Measurements from ENCODE around the gene TACC3. TPM values are rescaled to one million over a fixed set of nuclear protein-coding genes. Genes with fewer than 3 reads are reported as not detected.

TACC3 gene
- total and polyA plus RNA-seq, 2 of the 8 experiments (the other 6 are each of a cell fraction or from before 2014, with no cell fraction given), result 73.8 to 148 TPM

DNA sequence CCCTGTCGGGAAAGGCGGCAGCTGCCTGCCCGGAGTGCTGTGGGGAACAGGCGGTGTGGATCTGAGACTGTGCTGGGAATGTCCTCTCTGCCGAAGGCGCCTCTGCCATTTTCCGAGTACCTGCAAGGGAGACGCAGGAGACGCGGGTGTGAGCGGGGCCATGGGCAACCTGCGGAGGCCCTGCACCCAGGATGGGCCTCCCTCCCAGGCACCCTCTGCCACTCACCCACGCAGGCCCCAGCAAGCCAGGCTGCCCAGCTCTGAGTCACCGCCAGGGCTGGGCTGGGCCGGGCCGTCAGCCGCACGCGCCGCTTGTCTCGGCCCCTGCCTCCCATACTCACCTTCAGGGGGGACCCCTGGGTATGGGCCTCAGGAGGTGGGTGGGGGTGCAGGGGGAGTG is 68.2 kb downstream of the TACC3 start (continued):
- TF ChIP-seq, protein P1, sequence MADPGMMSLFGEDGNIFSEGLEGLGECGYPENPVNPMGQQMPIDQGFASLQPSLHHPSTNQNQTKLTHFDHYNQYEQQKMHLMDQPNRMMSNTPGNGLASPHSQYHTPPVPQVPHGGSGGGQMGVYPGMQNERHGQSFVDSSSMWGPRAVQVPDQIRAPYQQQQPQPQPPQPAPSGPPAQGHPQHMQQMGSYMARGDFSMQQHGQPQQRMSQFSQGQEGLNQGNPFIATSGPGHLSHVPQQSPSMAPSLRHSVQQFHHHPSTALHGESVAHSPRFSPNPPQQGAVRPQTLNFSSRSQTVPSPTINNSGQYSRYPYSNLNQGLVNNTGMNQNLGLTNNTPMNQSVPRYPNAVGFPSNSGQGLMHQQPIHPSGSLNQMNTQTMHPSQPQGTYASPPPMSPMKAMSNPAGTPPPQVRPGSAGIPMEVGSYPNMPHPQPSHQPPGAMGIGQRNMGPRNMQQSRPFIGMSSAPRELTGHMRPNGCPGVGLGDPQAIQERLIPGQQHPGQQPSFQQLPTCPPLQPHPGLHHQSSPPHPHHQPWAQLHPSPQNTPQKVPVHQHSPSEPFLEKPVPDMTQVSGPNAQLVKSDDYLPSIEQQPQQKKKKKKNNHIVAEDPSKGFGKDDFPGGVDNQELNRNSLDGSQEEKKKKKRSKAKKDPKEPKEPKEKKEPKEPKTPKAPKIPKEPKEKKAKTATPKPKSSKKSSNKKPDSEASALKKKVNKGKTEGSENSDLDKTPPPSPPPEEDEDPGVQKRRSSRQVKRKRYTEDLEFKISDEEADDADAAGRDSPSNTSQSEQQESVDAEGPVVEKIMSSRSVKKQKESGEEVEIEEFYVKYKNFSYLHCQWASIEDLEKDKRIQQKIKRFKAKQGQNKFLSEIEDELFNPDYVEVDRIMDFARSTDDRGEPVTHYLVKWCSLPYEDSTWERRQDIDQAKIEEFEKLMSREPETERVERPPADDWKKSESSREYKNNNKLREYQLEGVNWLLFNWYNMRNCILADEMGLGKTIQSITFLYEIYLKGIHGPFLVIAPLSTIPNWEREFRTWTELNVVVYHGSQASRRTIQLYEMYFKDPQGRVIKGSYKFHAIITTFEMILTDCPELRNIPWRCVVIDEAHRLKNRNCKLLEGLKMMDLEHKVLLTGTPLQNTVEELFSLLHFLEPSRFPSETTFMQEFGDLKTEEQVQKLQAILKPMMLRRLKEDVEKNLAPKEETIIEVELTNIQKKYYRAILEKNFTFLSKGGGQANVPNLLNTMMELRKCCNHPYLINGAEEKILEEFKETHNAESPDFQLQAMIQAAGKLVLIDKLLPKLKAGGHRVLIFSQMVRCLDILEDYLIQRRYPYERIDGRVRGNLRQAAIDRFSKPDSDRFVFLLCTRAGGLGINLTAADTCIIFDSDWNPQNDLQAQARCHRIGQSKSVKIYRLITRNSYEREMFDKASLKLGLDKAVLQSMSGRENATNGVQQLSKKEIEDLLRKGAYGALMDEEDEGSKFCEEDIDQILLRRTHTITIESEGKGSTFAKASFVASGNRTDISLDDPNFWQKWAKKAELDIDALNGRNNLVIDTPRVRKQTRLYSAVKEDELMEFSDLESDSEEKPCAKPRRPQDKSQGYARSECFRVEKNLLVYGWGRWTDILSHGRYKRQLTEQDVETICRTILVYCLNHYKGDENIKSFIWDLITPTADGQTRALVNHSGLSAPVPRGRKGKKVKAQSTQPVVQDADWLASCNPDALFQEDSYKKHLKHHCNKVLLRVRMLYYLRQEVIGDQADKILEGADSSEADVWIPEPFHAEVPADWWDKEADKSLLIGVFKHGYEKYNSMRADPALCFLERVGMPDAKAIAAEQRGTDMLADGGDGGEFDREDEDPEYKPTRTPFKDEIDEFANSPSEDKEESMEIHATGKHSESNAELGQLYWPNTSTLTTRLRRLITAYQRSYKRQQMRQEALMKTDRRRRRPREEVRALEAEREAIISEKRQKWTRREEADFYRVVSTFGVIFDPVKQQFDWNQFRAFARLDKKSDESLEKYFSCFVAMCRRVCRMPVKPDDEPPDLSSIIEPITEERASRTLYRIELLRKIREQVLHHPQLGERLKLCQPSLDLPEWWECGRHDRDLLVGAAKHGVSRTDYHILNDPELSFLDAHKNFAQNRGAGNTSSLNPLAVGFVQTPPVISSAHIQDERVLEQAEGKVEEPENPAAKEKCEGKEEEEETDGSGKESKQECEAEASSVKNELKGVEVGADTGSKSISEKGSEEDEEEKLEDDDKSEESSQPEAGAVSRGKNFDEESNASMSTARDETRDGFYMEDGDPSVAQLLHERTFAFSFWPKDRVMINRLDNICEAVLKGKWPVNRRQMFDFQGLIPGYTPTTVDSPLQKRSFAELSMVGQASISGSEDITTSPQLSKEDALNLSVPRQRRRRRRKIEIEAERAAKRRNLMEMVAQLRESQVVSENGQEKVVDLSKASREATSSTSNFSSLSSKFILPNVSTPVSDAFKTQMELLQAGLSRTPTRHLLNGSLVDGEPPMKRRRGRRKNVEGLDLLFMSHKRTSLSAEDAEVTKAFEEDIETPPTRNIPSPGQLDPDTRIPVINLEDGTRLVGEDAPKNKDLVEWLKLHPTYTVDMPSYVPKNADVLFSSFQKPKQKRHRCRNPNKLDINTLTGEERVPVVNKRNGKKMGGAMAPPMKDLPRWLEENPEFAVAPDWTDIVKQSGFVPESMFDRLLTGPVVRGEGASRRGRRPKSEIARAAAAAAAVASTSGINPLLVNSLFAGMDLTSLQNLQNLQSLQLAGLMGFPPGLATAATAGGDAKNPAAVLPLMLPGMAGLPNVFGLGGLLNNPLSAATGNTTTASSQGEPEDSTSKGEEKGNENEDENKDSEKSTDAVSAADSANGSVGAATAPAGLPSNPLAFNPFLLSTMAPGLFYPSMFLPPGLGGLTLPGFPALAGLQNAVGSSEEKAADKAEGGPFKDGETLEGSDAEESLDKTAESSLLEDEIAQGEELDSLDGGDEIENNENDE (IDR thresholded peaks at IDR 0.05; ENCODE audit: insufficient replicate concordance, low read length), result no peak
- no peak for TF ChIP-seq EP300 (IDR thresholded peaks at IDR 0.05; ENCODE audit: borderline replicate concordance in 1 of 2, low read depth in 2 of 2, low read length in 2 of 2)
- no peak for TF ChIP-seq RAD21 (IDR thresholded peaks at IDR 0.05 in 1 of 2, conservative IDR thresholded peaks at IDR 0.05 in 1 of 2; ENCODE audit: low read depth in 2 of 2, low read length in 2 of 2)
- no peak for TF ChIP-seq RXRA (IDR thresholded peaks at IDR 0.05; ENCODE audit: insufficient read depth, low read depth, low read length)
- TF ChIP-seq TEAD4 (IDR thresholded peaks at IDR 0.05; ENCODE audit: low read depth, low read length), result no peak
- no peak for TF ChIP-seq E2F6 (IDR thresholded peaks at IDR 0.05)
- TF ChIP-seq BRCA1 (IDR thresholded peaks at IDR 0.05; ENCODE audit: low read depth, low read length), result no peak
- no peak for TF ChIP-seq SUZ12 (IDR thresholded peaks at IDR 0.05; ENCODE audit: low read length)
- TF ChIP-seq HDAC2 (IDR thresholded peaks at IDR 0.05; ENCODE audit: borderline replicate concordance in 1 of 2, low read depth in 2 of 2, low read length in 2 of 2), result no peak
- TF ChIP-seq CREB1 (IDR thresholded peaks at IDR 0.05), result no peak
